ENCODE data around the gene GP1BB.
A peak's percentile ranks its signal among the peaks of the same experiment; 100 is the strongest.

DNA sequence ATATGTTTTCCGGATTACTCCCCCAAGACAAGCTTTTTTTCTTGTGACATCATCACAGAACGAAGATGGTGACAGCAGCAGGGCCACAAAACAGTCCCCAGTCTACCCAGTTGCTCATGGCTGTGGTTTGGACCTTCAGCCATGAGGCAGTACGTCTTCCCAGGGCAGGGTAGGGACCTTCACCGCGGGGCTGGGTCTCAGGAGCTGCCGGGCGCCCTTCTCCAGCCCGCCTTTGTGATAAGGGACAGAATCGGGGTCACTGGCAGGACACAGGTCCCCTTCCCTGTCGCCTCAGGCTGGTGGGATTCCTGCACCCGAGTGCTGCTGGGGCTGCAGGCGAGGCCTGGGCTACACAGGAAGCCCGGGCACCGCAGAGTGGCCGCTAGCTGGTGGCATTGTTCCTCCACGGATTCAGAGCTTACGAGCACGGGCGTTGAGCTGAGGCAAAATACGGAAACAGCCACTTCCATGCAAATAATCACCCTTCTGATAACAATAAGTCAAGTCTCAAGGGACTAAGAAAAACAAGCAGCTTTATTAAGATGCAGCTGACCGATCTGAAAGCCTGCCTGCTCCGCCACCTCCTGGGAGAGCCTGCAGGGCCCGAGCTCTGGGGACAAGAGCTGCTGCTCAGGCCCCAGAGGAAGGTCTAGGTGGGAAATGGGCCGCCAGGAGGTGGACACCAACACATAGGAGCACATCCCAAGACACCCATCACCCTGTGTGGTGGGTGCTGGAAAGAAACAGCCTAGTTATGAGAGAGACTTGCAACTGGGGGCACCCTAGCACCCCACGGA is 49.5 kb downstream of the GP1BB start:
- TF ChIP-seq, protein P1, sequence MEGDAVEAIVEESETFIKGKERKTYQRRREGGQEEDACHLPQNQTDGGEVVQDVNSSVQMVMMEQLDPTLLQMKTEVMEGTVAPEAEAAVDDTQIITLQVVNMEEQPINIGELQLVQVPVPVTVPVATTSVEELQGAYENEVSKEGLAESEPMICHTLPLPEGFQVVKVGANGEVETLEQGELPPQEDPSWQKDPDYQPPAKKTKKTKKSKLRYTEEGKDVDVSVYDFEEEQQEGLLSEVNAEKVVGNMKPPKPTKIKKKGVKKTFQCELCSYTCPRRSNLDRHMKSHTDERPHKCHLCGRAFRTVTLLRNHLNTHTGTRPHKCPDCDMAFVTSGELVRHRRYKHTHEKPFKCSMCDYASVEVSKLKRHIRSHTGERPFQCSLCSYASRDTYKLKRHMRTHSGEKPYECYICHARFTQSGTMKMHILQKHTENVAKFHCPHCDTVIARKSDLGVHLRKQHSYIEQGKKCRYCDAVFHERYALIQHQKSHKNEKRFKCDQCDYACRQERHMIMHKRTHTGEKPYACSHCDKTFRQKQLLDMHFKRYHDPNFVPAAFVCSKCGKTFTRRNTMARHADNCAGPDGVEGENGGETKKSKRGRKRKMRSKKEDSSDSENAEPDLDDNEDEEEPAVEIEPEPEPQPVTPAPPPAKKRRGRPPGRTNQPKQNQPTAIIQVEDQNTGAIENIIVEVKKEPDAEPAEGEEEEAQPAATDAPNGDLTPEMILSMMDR (IDR thresholded peaks at IDR 0.05): peak in 2 of 12 donors; percentile 3 to 19
- no peak for TF ChIP-seq POLR2A (IDR thresholded peaks at IDR 0.05)
